ENCODE measurements around the gene ZNF862.

Gene ZNF862

GRCh38 chr7:149864751-149865150 lies 26.6 kb downstream of the ZNF862 start:
- in situ Hi-C loops (cut with MboI; ENCODE audit: low sequenced_read_pairs), result no loop called here

- in situ Hi-C loops (cut with MboI; ENCODE audit: low sequenced_read_pairs), result no loop called here
Measured at GRCh38 chr7:149865437-149865836, 27.3 kb downstream of the ZNF862 start.

- in situ Hi-C loops (cut with MboI; ENCODE audit: low sequenced_read_pairs), result no loop called here
Measured at GRCh38 chr7:149866139-149866778, 28.1 kb downstream of the ZNF862 start.

- in situ Hi-C loops (cut with MboI; ENCODE audit: low sequenced_read_pairs), result no loop called here
Measured at GRCh38 chr7:149866779-149867447, 28.7 kb downstream of the ZNF862 start.

- in situ Hi-C loops (cut with MboI; ENCODE audit: low sequenced_read_pairs), result no loop called here
Measured at GRCh38 chr7:149867762-149868622, 29.8 kb downstream of the ZNF862 start.

DNA sequence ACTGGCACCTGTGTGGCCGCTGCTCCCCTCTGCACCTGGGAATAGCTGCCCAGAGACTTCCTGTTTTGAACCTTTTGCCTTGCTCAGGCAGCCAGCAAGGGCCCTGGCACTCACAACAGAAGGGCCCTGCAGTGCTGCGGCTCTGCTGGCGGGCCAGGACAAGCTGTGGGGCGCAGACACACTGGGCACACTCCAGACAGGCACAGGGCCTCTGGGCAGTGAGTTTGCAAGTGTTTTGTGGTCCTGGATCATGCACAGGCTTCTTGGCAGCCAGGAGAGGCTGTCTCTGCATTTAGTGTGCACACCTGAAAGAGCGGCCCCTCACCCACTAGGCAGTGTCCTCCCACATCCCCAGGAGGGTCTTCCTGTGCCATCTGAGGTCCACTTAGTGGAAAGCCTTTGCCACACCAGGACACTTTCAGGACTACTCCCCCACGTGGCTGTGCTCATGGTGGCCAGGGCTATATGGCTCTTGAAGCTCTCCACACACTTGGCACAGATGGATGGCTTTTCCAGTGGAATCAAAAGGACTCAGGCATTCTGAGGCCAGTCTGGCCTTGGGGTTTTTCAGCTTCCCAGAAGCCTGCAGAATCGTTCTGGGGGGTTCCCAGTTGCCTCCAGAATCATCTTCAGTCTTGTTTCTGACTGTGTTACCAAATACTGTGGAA lies 30.6 kb downstream of the ZNF862 start:
- in situ Hi-C loops (cut with MboI; ENCODE audit: low sequenced_read_pairs), result no loop called here

GRCh38 chr7:149869291-149869650 lies 31.1 kb downstream of the ZNF862 start:
- in situ Hi-C loops (cut with MboI; ENCODE audit: low sequenced_read_pairs), result no loop called here

DNA sequence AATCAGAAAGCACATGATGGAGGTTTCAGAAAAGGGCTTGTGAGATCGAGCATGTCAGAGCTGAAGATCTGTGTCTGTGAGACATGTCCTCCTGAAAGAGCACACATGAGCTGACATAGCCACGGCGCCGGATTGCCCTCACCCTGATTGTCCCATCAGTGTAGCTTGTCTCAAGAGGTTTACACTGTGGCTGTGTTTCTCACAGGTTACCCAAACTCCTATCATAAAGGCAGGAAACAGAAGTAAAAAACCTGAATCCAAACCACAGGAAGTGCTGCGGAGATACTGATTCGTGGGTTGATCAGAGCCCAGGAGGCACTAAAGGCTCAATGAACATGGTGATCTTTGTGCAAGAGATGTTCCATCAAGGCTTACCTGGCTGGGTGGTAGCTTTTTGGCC lies 31.7 kb downstream of the ZNF862 start:
- in situ Hi-C loops (cut with MboI; ENCODE audit: low sequenced_read_pairs), result no loop called here

- in situ Hi-C loops (cut with MboI; ENCODE audit: low sequenced_read_pairs), result no loop called here
Measured at GRCh38 chr7:149870274-149870673, 32.1 kb downstream of the ZNF862 start.

DNA sequence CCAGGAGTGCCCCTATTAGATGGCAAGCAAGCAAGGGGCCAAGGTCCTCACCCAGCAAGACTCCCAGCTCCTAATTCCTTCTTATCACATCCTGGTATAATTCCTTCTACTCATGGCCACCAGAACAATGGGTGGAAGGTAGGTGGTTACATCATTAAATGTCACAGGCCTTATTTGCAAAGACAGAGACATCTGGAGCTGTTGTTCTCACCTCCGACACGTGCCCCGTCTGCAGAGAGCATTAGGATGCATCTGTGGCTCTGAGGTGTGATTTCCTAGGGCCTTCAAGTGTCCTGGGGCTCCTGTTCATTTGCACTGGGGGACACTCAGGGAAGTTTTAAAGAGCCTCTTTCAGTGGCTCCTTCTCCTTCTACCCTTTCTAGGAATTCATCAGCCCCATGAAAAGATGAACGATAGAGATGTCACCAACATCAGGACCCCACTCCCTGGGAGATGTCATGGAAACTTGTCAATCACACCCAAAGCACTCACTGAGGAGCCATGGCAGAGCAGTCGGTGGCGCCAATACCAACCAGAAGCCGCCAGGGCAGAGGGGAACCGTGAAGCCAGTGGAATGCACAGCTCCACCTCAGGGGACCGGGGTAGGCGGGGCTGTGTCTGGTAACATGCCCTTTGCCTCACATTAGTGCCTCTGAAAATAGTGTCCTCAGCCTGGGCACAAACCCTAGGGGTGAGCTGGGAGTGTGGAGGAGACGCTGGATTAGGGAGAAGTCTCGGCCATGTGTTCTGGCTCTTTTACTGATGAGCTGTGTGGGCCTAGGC lies 32.7 kb downstream of the ZNF862 start:
- in situ Hi-C loops (cut with MboI; ENCODE audit: low sequenced_read_pairs), result no loop called here

- in situ Hi-C loops (cut with MboI; ENCODE audit: low sequenced_read_pairs), result no loop called here
Measured at GRCh38 chr7:149871576-149871975, 33.4 kb downstream of the ZNF862 start.

DNA sequence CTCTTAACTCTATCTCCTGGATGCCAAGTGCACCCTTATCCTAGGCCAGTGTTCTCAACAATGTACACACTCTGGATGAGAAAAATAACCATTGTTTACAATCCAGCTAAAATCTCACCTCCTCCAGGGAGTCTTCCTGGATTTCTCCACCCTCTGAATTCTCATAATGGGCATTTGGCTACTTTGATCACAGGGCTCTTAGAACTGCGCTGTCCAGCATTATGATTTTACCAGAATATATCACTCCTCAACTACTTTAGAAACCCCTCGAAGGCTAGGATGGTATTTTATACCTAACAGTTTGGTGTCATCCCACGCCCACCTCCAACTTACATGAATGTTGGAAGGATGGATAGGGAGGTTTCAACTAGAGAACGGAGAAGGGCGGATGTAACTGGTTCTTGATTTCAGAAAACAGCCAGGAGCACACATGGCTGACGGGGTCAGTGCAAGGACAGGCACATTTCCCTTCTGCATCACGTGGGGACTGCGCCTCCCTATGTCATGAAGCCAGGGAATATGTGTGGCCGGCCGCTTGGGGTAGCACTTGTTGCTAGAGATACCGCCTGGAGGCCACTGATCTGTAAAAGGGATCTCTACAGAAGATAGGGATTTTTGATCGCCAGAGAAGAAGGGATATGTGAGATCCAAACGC lies 34.4 kb downstream of the ZNF862 start:
- in situ Hi-C loops (cut with MboI; ENCODE audit: low sequenced_read_pairs), result no loop called here

DNA sequence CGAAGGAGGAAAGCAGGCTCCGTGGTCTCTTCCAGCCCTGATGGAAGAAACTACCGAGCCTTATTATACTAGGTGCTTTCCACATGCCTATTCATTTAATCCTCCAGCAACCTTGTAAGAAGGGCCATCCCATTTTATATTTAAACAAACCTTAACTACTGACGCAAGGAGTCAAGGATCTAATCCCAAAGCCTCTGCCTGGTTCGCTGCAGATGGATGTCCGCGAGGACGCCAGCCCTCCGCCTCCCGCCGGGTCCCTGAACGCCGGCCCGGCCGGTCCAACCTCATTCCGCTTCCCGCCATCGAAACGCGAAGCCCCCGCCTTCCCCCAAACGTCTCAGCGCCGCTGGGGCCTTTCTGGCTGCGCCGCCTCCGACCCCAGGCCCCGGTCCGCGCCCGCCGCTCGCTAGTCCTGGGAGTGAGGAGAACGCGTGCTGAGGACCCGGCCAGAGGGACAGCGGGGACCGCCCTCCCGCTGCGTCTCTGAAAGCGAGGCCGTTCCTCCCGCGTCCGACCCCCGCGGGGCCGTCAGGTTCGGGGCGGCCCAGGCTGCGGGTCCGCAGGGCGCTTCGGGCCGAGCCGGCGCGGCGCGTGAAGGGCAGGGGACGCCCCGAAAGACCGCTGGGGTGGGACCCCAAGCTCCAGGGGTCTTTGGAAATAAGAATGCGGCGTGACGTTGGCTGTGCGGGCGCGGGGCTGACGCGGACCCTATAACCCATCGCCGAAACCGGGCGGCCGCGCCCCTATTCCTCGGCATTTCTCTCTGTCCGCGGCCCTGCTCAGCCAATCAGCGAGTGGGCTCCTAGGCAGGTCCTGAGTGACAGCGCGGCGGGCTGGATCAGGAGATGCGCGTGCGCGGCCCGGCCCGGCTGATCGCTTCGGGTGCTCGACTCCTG lies 35.1 kb downstream of the ZNF862 start, which contains the start of gene ATP6V0E2:
TSS of gene ATP6V0E2 (plus strand) at position 896 of the 896 bp plus-strand sequence. CDS start 97 bp downstream, outside the sequence.
- in situ Hi-C loops (cut with MboI; ENCODE audit: low sequenced_read_pairs), result no loop called here

DNA sequence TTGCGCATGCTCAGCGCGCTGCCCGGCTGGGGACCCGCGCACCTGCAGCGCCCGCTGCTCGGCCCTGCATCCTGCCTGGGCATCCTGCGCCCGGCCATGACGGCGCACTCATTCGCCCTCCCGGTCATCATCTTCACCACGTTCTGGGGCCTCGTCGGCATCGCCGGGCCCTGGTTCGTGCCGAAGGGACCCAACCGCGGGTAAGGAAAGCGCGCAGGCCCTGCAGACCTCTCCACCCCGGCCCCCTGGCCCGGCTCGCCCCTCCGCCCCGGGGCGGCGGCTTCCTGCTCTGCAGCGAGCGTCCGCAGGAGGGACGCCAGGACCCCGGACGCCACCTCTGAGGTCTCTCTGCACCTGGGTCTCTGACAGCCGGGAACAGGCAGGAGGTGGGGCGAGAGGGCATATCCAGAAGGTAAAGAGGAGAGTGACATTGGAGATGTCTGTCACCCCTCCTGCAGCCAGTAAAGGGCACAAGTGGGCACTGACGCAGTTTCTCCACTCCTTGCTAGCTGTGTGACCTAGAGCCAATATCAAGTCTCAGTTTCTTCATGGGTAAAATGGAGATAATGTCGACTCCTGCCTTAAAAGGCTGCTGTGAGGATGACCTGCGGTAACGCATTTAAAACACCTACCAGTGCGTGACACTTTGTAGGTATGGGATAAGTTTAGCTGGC lies 35.9 kb downstream of the ZNF862 start:
- in situ Hi-C loops (cut with MboI; ENCODE audit: low sequenced_read_pairs), result no loop called here

DNA sequence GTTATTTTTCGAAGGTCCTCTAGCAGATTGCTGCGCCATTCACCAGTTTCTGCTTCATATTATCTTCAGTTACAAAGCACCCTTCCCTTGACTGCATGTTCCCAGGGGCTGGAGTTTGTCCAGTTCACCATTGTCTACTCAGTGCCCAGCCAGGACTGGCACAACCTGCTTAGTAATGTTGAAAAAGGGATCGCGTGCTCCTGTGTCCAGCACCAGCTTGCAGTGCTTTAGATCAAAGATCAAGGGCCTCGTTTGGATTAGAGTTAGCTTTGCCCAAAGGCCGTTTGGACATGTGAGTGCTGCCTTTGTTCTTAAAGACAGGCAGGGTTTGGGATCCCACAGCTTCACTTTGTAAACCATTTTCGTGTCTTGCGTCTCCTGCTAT lies 36.5 kb downstream of the ZNF862 start:
- in situ Hi-C loops (cut with MboI; ENCODE audit: low sequenced_read_pairs), result no loop called here

- in situ Hi-C loops (cut with MboI; ENCODE audit: low sequenced_read_pairs), result no loop called here
Measured at GRCh38 chr7:149875396-149875795, 37.2 kb downstream of the ZNF862 start.

DNA sequence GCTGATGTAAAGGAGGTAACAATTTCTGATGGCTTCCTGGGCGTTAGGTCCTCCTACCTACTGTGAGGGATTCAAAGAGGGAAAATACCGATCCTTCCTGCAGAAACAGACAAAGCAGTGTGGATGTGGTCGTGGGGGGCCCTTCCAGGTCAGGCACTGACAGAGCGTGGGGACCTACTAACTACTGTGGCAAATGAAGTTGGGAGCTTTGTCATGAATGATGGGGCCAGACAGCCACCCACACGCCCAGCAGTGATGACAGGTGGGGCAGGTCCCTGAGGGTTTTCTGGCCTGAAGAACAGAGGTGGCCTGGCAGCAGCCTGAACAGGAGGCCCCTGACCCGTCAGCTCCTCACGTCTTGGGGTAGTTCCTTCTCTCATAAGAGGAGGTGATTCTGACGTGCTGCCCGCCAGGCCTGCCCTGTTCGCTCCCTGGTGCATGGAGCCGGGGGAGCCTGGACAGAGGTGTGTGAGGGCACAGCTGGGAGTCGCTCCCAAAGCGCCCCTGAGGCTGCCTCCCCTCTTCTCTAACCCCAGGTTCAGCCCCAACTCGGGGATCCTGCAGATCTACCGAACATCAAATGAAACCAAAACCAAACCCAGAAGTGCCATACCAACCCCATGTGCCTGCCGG lies 39.8 kb downstream of the ZNF862 start:
- in situ Hi-C loops (cut with MboI; ENCODE audit: low sequenced_read_pairs), result no loop called here

DNA sequence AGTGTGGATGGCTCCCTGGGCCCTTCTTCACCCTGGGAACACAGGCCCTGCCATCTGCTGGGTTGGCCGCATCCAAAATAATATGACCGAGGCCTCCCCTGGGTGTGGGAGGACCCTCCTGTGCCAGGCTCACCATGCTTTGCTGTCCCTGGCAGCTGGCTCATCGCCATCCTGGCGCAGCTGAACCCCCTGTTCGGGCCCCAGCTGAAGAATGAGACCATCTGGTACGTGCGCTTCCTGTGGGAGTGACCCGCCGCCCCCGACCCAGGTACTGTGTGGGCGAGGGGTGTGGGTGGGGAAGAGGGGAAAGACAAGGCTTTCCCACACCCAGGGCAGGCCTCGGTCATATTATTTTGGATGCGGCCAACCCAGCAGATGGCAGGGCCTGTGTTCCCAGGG lies 40.3 kb downstream of the ZNF862 start:
- in situ Hi-C loops (cut with MboI; ENCODE audit: low sequenced_read_pairs), result no loop called here

All from HL-60/S4 (cell line).